ENCODE measurements around the gene IRAK2. TPM values are rescaled to one million over a fixed set of nuclear protein-coding genes. Genes with fewer than 3 reads are reported as not detected.

The IRAK2 gene
- total and polyA plus RNA-seq, 2 of the 8 experiments (the other 6 are each of a cell fraction or from before 2014, with no cell fraction given): 1.5 TPM

- TF ChIP-seq CHD7 (IDR thresholded peaks at IDR 0.05; ENCODE audit: insufficient replicate concordance, low read length) (no peak), SP1 (IDR thresholded peaks at IDR 0.05; ENCODE audit: low read depth, low read length) (no peak), RAD21 (IDR thresholded peaks at IDR 0.05 in 1 of 2, conservative IDR thresholded peaks at IDR 0.05 in 1 of 2; ENCODE audit: low read depth in 2 of 2, low read length in 2 of 2) (peak in 1 of 2 experiments; percentile 16; a peak in 2 of 4 replicates), SAP30 (IDR thresholded peaks at IDR 0.05; ENCODE audit: insufficient read depth, insufficient replicate concordance, low read length) (no peak)
Observed at GRCh38 chr3:10192953-10193691, 28.4 kb downstream of the IRAK2 start (continued).

Measured in H1 (cell line).